Measurements from ENCODE around the gene JPT2. TPM values are rescaled to one million over a fixed set of nuclear protein-coding genes. Genes with fewer than 3 reads are reported as not detected.
"Not testable (repeated sequence)": the region's sequence is repeated elsewhere in the genome, so short reads cannot be mapped to it uniquely, and the experiment has no call there.

JPT2 gene
- polyA plus RNA-seq, 2 of the 4 experiments (the other 2 are of a cell fraction): 97.6 to 139 TPM

GRCh38 chr16:1732551-1732987, 54.5 kb downstream of the JPT2 start:
- H3K4me1 ChIP-seq; H3K9me3 ChIP-seq; ATAC-seq; H3K4me3 ChIP-seq; DNase-seq (ENCODE audit: low read depth in 1 of 2, low spot score in 1 of 2); H3K27ac ChIP-seq; POLR2A ChIA-PET; FAIRE-seq; H3K4me2 ChIP-seq: not testable (repeated sequence)
- WGBS (ENCODE audit: missing lambda C conversion rate): 96% methylated on average over 13 of the region's 21 CpGs
- CTCF ChIA-PET: interaction anchor here (1.3 to 6.8 kb wide), 3 partner anchors 20 to 41 kb away, joined by 3 to 34 read pairs (median 4); partner anchors contain the start of gene MAPK8IP3

GRCh38 chr16:1734123-1734522, 56.0 kb downstream of the JPT2 start:
- H3K9me3 ChIP-seq: peaks cover 6% of the 10 kb centered on the region; the same call in 1 of the 3 replicates
- H3K4me3 ChIP-seq: no peak overlapping the region
- TF ChIP-seq JUNB (IDR thresholded peaks at IDR 0.05) (no peak), JUN (IDR thresholded peaks at IDR 0.05) (no peak), ELK1 (IDR thresholded peaks at IDR 0.05; ENCODE audit: low read depth, low read length) (no peak), ATOH8 (CRISPR knock-in tag; IDR thresholded peaks at IDR 0.05; ENCODE audit: low read depth) (no peak), NPAS2 (CRISPR knock-in tag; IDR thresholded peaks at IDR 0.05; ENCODE audit: borderline replicate concordance) (no peak), PBX3 (IDR thresholded peaks at IDR 0.05) (no peak), HMGXB4 (CRISPR knock-in tag; IDR thresholded peaks at IDR 0.05; ENCODE audit: borderline replicate concordance) (no peak), RARB (CRISPR knock-in tag; IDR thresholded peaks at IDR 0.05) (no peak)
- CTCF ChIA-PET: interaction anchor here (1.2 to 6.8 kb wide), 2 partner anchors 9 to 27 kb away, joined by 3 to 34 read pairs; partner anchors contain the start of gene MAPK8IP3
- H3K4me2 ChIP-seq: no peak overlapping the region
- ATAC-seq: no peak
- FAIRE-seq: no peak
- 96% methylated on average over 7 of the region's 22 CpGs for WGBS (ENCODE audit: missing lambda C conversion rate)
- POLR2A ChIA-PET: no interaction called here
- no peaks in the 10 kb centered on the region for H3K4me1 ChIP-seq
- no peak overlapping the region for H3K27ac ChIP-seq
- DNase-seq (ENCODE audit: low read depth in 1 of 2, low spot score in 1 of 2): no peak

- FAIRE-seq (no peak), DNase-seq (ENCODE audit: low read depth in 1 of 2, low spot score in 1 of 2) (no peak), ATAC-seq (no peak)
- ChIA-PET CTCF (no interaction called here), POLR2A (no interaction called here)
- Histone ChIP-seq H3K4me1 (no peaks in the 10 kb centered on the region), H3K4me2 (no peak overlapping the region), H3K27ac (no peak overlapping the region), H3K4me3 (no peak overlapping the region), H3K9me3 (peaks cover 6% of the 10 kb centered on the region; the same call in 1 of the 3 replicates)
- 97% methylated on average over 22 of the region's 22 CpGs for WGBS (ENCODE audit: missing lambda C conversion rate)
- no peak for TF ChIP-seq MYC (IDR thresholded peaks at IDR 0.05; ENCODE audit: borderline replicate concordance, low read length)
- TF ChIP-seq ZFP36 (IDR thresholded peaks at IDR 0.05; ENCODE audit: borderline replicate concordance, partially characterized antibody): no peak
- TF ChIP-seq ZNF302 (CRISPR knock-in tag; IDR thresholded peaks at IDR 0.05): no peak
- no peak for TF ChIP-seq KDM1A (IDR thresholded peaks at IDR 0.05; ENCODE audit: low read depth)
- no peak for TF ChIP-seq CBX8 (IDR thresholded peaks at IDR 0.05)
- no peak for TF ChIP-seq NFE2L2 (conservative IDR thresholded peaks at IDR 0.05; ENCODE audit: low read length)
- no peak for TF ChIP-seq BHLHE40 (IDR thresholded peaks at IDR 0.05; ENCODE audit: low read depth, low read length)
- TF ChIP-seq RNF2 (IDR thresholded peaks at IDR 0.05; ENCODE audit: borderline replicate concordance, low read depth): no peak
- no peak for TF ChIP-seq HOXA7 (CRISPR knock-in tag; IDR thresholded peaks at IDR 0.05)
- no peak for TF ChIP-seq PHF8 (IDR thresholded peaks at IDR 0.05; ENCODE audit: borderline replicate concordance, low read depth)
- no peak for TF ChIP-seq HEYL (CRISPR knock-in tag; IDR thresholded peaks at IDR 0.05)
- no peak for TF ChIP-seq POLR2A (IDR thresholded peaks at IDR 0.05; ENCODE audit: low read length)
- TF ChIP-seq NR3C1 (IDR thresholded peaks at IDR 0.05): no peak
- no peak for TF ChIP-seq JUNB (IDR thresholded peaks at IDR 0.05)
- no peak for TF ChIP-seq CTCF (IDR thresholded peaks at IDR 0.05)
- TF ChIP-seq HOXB5 (CRISPR knock-in tag; IDR thresholded peaks at IDR 0.05): no peak
- TF ChIP-seq ELK1 (IDR thresholded peaks at IDR 0.05; ENCODE audit: low read depth, low read length): no peak
Measured at GRCh38 chr16:1734816-1735215, 56.7 kb downstream of the JPT2 start.
